ENCODE data around the gene ZC3H10.
"Not testable (repeated sequence)": the region's sequence is repeated elsewhere in the genome, so short reads cannot be mapped to it uniquely, and the experiment has no call there.

Gene ZC3H10

GRCh38 chr12:56117778-56118687, at the start of gene ZC3H10:
Gene ZC3H10, plus strand, starts transcription at chr12:56118266. Its CDS starts 2,297 bp downstream, at chr12:56120563.
- DNase-seq = peak; percentile 98

DNA sequence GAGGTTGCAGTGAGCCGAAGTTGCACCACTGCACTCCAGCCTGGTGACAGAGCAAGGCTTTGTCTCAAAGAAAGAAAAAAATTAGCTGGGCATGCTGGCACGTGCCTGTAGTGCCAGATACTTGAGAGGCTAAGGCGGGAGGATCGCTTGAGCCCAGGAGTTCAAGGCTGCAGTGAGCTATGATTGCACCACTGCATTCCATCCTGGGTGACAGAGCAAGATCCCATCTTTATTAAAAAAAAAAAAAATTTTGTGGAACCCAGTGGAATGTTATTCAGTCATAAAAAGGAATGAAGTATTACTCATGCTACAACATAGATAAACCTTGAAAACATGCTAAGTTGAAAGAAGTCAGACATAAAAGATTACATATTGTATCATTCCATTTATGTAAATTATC, 46.4 kb upstream of the ZC3H10 start:
- no peak for DNase-seq

DNA sequence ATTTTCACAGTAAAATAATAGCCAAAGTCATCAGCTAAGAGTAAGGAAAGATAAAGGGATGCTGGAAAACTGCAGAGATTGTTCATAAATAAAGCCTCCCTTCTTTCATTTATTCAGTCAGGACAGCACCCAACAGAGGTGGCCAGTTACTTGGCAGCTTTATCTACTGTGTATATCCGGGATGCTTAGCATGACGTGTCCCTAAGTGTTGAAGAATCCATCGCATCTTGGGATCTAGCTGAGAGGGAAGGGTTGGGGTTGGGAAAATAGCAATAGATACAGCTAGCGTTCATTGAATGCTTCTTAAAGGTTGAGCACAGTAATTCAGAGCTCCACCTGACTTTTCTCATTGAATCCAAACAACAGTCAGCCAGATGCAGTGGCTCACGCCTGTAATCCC, 43.7 kb upstream of the ZC3H10 start:
- no peak for DNase-seq

- not testable (repeated sequence) for DNase-seq
Measured at GRCh38 chr12:56077966-56078365, 40.1 kb upstream of the ZC3H10 start.

- DNase-seq = no peak
Measured at GRCh38 chr12:56078427-56078826, 39.6 kb upstream of the ZC3H10 start.

- peak; percentile 84 for DNase-seq
Measured at GRCh38 chr12:56078931-56079722, 38.9 kb upstream of the ZC3H10 start.

DNA sequence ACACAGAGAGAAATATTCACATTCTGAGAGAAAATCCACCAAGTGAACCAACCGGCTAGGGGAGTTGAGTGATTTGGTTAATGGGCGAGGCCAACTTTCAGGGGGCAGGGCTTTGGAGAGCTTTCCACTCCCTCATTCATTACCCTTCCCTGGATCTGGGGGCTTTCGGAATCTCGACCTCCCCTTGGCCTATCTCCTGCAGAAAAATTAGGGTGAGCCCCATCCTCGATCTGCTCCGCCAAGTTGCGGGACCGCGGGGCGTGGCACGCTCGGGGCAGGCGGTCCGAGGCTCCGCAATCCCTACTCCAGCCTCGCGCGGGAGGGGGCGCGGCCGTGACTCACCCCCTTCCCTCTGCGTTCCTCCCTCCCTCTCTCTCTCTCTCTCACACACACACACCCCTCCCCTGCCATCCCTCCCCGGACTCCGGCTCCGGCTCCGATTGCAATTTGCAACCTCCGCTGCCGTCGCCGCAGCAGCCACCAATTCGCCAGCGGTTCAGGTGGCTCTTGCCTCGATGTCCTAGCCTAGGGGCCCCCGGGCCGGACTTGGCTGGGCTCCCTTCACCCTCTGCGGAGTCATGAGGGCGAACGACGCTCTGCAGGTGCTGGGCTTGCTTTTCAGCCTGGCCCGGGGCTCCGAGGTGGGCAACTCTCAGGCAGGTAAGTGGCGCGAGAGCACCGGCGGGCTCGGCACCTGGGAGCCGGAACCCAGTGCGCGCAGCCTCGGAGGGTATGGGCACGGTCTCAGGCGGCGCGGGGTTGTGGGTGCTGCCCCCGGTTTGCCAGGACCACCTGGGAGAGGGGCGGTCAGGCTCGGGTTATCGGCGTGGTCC, 38.1 kb upstream of the ZC3H10 start, which contains the start of gene ERBB3:
TSS of gene ERBB3 (plus strand) at position 443 of the 833 bp plus-strand sequence. CDS start at position 579, 136 bp downstream.
- peak; percentile 88 for DNase-seq

DNA sequence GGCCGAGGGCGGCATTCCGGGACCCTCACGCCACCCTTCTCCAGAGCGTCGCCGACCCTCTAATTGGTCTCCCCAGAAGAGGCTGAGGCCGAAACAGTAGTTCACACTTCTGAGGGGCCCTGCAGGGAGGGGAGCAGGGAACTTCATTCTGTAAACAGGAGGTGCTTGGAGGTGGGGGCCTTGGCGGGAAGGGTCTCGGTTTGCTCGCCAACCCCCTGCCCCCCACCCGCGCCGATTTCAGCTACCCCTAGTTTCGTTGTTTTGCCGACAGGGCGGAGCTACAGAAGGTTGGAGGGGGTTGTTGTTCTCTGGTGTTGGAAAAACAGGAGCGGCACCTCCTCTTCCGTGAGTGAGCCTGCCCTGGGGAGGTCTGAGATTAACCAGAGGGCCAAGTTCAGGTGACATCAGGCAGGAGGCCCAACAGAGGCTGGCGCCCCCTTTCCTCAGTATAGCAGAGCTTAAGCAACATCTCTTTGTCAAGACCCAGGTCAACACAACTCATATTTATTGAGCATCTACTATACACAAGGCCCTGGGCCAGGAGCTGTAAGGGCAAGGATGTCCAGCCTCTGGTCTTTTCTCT, 37.4 kb upstream of the ZC3H10 start:
- no peak for DNase-seq

DNA sequence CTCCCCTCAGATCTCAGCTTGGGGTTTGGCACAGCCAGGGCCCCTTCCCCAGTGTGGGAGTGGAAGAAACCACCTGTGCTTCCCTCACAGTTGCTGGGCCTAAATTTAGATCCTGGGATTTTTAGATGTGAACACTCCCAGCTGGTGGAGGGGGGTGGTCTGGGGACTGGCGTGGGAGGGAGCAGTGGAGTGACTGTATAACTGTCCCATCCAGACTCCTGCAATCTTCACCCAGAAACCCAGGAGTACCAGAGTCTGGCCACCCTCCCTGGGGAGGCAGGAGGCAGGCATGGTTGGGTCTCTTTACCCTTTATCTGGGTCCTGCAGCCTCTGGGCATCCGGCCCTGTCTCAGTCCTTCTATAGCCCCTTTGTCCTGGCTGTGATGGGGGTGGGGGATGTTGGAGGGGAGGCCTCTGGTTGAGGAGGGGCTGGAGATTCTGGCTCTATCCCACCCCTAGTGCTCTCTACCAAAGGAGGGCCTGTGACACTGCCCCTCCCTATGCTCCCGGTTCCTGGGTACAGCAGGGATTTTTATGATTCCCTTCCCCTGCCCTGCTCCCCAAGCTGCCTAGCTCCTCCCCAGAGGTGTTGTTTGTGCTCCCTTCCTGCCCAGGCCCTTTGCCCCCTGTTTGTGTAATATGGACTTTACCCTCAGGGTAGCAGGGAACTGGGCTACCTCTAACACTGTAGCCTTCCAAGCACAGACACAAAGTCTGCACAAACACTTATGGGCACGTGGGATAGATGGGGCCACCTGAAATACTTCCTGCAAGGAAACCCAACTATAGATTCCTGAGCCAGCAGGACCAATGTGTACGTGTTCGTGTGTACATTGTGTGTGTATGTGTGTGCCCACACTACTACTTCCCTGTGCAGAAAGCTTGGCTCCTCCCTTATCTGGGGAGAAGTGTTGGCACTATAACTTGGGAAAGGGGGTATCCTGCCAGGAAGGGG, 36.4 kb upstream of the ZC3H10 start:
- DNase-seq = no peak

- DNase-seq = no peak
Measured at GRCh38 chr12:56082382-56082781, 35.7 kb upstream of the ZC3H10 start.

DNA sequence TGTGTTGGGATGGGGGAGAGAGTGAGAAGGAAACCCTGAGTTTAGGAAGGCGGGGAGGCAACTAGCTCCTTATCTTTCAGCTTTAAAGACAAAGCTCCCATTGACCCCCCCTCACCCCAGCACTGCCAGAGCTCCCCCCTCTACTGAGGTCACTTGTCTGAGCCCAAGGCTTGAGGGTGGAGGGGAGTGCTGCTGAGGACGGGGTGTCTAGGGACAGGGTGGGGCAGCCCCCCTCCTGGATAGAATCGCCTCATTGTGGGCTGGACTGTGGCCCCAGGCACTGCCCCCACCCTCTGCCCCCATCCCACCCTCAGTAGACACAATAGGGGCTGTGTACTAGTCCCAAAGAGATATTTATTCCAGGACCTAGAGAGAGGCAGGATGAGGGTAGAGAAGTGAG, 35.1 kb upstream of the ZC3H10 start:
- DNase-seq = no peak

- DNase-seq = no peak
Measured at GRCh38 chr12:56084958-56085543, 33.0 kb upstream of the ZC3H10 start.

- peak; percentile 36 for DNase-seq
Measured at GRCh38 chr12:56086096-56086495, 32.0 kb upstream of the ZC3H10 start.

- DNase-seq = no peak
Measured at GRCh38 chr12:56086608-56087007, 31.5 kb upstream of the ZC3H10 start.

- peak; percentile 57 for DNase-seq
Measured at GRCh38 chr12:56087220-56087619, 30.8 kb upstream of the ZC3H10 start.

DNA sequence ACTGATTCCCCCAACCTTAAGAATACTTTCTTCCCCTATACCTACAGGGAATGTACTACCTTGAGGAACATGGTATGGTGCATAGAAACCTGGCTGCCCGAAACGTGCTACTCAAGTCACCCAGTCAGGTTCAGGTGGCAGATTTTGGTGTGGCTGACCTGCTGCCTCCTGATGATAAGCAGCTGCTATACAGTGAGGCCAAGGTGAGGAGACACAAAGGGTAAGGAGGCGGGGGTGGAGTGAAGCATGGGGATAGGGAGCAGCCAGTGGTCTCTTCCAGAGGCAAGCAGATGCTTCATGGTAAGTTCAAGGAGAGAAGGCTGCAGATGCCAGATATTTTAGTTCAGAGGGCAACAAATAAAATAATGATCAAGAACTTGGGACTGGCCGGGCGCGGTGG, 20.3 kb upstream of the ZC3H10 start:
- no peak for DNase-seq

GRCh38 chr12:56098592-56098991, 19.5 kb upstream of the ZC3H10 start:
- DNase-seq = no peak

DNA sequence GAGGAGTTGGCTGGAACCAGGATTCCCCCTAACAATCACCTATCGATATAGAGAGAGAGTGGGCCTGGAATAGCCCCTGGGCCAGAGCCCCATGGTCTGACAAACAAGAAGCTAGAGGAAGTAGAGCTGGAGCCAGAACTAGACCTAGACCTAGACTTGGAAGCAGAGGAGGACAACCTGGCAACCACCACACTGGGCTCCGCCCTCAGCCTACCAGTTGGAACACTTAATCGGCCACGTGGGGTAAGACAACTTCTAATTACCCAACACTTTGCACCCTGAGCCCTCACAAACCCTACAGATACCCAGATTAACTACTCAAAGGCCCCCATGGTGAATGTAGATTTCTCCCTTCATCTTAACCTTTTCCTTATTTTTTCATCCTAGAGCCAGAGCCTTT, 18.3 kb upstream of the ZC3H10 start:
- no peak for DNase-seq

DNA sequence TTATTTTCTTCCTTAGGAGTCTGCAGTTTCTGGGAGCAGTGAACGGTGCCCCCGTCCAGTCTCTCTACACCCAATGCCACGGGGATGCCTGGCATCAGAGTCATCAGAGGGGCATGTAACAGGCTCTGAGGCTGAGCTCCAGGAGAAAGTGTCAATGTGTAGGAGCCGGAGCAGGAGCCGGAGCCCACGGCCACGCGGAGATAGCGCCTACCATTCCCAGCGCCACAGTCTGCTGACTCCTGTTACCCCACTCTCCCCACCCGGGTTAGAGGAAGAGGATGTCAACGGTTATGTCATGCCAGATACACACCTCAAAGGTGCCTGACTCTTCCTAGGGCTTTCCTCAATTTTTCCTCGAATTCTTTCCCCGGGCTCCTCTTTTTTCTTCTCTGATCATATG, 17.0 kb upstream of the ZC3H10 start:
- no peak for DNase-seq

GRCh38 chr12:56102683-56103065, 15.4 kb upstream of the ZC3H10 start:
- no peak for DNase-seq
